Measurements from ENCODE around the gene CEP43. TPM values are rescaled to one million over a fixed set of nuclear protein-coding genes. Genes with fewer than 3 reads are reported as not detected.

CEP43 gene
- total and polyA plus RNA-seq, 9 donors, result 9.4 to 21.5 (median 14.2) TPM

DNA sequence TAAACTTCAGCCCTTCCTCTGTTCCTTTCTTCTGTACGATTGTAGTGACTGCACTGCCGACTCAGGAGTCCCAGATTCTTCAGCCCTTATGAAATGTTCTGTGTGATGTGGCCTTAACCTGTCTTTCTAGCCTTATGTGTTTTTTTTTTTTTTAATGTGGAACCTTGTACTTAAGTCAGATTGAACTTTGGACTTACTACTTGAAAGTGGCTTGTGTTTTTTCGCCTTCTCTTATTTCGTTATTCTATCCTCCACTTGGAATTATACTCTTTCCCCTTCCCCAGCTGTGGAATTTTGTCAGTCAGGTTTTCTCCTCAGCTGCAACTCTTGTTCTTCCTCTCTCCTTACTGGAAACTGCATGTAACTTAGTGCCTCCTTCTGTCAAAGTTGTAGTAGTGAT, 8.8 kb downstream of the CEP43 start:
- Histone ChIP-seq H3K36me3 (ENCODE audit: control insufficient read depth, insufficient read depth, low read length) (peaks cover 27% of the 10 kb centered on the region), H3K27me3 (ENCODE audit: control insufficient read depth, insufficient read depth, low read length) (no peaks in the 10 kb centered on the region), H3K27ac (ENCODE audit: low read length) (no peak overlapping the region), H3K9me3 (replicated peaks; ENCODE audit: control insufficient read depth, low read depth, low read length) (no peaks in the 10 kb centered on the region), H3K4me3 (ENCODE audit: low read length) (no peak overlapping the region), H3K4me1 (ENCODE audit: control insufficient read depth, insufficient read depth, low read length) (no peaks in the 10 kb centered on the region)
- no peak for DNase-seq
- WGBS (ENCODE audit: insufficient coverage), result 79% methylated on average over 2 of the region's 4 CpGs

DNA sequence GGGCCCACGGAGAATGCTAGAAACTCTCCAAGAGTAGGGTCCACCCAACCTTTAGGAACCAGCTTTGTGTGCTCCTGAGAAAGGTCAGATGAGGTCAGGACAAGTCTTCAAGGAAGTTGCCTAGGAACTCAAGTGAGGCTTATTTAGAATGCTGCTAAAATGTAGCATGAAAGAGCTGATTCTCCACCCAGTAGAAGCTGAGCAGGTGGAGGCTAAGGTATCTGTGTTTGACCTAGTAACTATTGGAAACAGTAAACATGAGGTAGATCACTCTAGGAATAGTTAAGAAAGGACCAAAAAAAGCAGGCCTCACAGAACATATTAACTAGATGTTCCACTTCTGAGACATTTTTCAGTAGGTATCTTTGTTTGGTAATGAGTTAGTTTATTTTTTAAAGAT, 13.9 kb downstream of the CEP43 start:
- H3K9me3 ChIP-seq (replicated peaks; ENCODE audit: control insufficient read depth, low read depth, low read length), result no peaks in the 10 kb centered on the region
- peaks cover 21% of the 10 kb centered on the region for H3K36me3 ChIP-seq (ENCODE audit: control insufficient read depth, insufficient read depth, low read length)
- H3K27ac ChIP-seq (ENCODE audit: low read length), result no peak overlapping the region
- WGBS (ENCODE audit: insufficient coverage), result no CpG with 5 or more reads among the region's 1 CpG
- DNase-seq, result no peak
- H3K4me3 ChIP-seq (ENCODE audit: low read length), result no peak overlapping the region
- H3K4me1 ChIP-seq (ENCODE audit: control insufficient read depth, insufficient read depth, low read length), result no peaks in the 10 kb centered on the region
- no peaks in the 10 kb centered on the region for H3K27me3 ChIP-seq (ENCODE audit: control insufficient read depth, insufficient read depth, low read length)

DNA sequence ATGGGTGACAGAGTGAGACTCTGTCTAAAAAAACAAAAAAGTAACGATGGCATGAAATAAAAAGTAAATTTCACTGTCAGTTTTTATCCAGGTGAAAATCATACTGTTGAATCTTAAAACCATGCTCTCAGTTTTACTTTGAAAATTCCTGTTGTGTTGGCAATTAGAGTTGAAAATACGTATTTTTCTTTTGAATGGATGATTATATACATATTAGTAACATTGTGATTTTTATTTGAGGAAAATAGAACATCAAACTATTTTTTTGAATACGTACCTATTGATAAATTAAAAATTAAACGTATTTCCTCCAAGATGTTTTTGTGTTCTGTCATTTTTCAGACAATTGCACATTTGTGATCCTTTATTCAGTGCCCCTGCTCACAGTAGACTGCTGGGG, 14.7 kb downstream of the CEP43 start:
- H3K9me3 ChIP-seq (replicated peaks; ENCODE audit: control insufficient read depth, low read depth, low read length), result no peaks in the 10 kb centered on the region
- no peak overlapping the region for H3K27ac ChIP-seq (ENCODE audit: low read length)
- no CpG with 5 or more reads among the region's 4 CpGs for WGBS (ENCODE audit: insufficient coverage)
- H3K4me3 ChIP-seq (ENCODE audit: low read length), result no peak overlapping the region
- no peaks in the 10 kb centered on the region for H3K27me3 ChIP-seq (ENCODE audit: control insufficient read depth, insufficient read depth, low read length)
- H3K4me1 ChIP-seq (ENCODE audit: control insufficient read depth, insufficient read depth, low read length), result no peaks in the 10 kb centered on the region
- peaks cover 19% of the 10 kb centered on the region for H3K36me3 ChIP-seq (ENCODE audit: control insufficient read depth, insufficient read depth, low read length)
- DNase-seq, result no peak

DNA sequence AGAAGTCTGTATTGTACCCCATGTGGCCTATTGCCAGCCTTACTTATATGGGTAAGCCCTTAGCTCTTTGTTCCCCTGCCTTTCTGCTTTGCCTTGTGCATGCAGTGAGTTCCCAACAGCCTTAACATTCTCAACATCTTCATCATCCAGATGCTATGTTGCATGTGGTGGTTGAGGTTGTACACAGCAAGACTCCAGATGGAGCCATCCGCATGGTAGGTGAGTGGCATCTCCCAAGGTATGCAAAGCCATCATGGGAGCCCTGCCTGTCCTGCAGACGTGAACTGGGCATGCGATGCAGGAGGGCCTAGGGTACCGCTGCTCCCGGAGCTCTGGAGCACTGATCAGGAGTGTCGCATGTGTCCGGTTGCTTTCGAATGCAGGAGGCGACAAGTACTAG, 16.1 kb downstream of the CEP43 start:
- Histone ChIP-seq H3K4me1 (ENCODE audit: control insufficient read depth, insufficient read depth, low read length) (no peaks in the 10 kb centered on the region), H3K27me3 (ENCODE audit: control insufficient read depth, insufficient read depth, low read length) (no peaks in the 10 kb centered on the region), H3K4me3 (ENCODE audit: low read length) (no peak overlapping the region), H3K36me3 (ENCODE audit: control insufficient read depth, insufficient read depth, low read length) (peaks cover 21% of the 10 kb centered on the region), H3K27ac (ENCODE audit: low read length) (no peak overlapping the region), H3K9me3 (replicated peaks; ENCODE audit: control insufficient read depth, low read depth, low read length) (no peaks in the 10 kb centered on the region)
- 98% methylated on average over 5 of the region's 9 CpGs for WGBS (ENCODE audit: insufficient coverage)
- DNase-seq, result no peak

DNA sequence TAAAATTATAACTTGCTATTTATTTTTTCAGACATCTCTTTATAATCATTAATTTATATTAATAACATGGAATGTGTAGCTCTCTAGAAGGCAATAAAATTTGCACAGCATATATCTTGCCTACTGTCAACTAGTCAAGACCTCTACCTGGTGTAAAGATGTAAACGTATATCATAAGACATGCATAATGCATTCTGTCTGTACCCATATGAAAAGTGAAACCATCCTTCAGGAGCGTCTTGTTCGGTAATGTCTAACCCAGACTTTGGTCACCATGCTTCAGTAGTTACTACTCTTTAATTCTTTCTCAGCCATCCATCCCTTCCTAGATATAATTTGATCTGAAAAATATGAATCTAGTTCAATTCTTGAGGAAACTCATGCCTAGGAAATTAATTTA, 21.0 kb downstream of the CEP43 start:
- H3K4me3 ChIP-seq (ENCODE audit: low read length), result no peak overlapping the region
- H3K27me3 ChIP-seq (ENCODE audit: control insufficient read depth, insufficient read depth, low read length), result no peaks in the 10 kb centered on the region
- no peaks in the 10 kb centered on the region for H3K4me1 ChIP-seq (ENCODE audit: control insufficient read depth, insufficient read depth, low read length)
- H3K36me3 ChIP-seq (ENCODE audit: control insufficient read depth, insufficient read depth, low read length), result peaks cover 35% of the 10 kb centered on the region
- no peaks in the 10 kb centered on the region for H3K9me3 ChIP-seq (replicated peaks; ENCODE audit: control insufficient read depth, low read depth, low read length)
- no peak for DNase-seq
- H3K27ac ChIP-seq (ENCODE audit: low read length), result no peak overlapping the region
- no CpG with 5 or more reads among the region's 3 CpGs for WGBS (ENCODE audit: insufficient coverage)

DNA sequence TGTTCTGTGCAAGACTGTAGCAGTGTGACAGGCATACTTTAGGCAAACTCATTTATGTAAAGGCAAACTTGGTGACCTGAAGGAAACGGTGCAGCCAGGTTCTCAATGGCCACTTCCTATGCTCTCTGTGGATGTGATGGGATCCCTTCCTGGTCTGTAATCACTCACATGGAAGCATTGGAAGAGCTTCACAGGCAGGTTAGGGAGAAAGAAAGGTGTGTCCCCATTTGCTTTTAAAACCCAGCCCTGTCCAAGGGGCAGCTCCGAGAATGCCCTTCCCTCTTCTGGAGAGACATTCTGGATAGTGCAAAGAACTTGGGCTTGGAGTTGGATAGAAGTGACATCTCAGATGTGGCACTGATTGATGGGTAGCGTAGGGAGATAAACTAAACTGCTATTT, 28.1 kb downstream of the CEP43 start:
- WGBS (ENCODE audit: insufficient coverage), result 83% methylated on average over 2 of the region's 3 CpGs
- H3K4me3 ChIP-seq (ENCODE audit: low read length), result no peak overlapping the region
- H3K27me3 ChIP-seq (ENCODE audit: control insufficient read depth, insufficient read depth, low read length), result no peaks in the 10 kb centered on the region
- H3K36me3 ChIP-seq (ENCODE audit: control insufficient read depth, insufficient read depth, low read length), result peaks cover 75% of the 10 kb centered on the region
- H3K9me3 ChIP-seq (replicated peaks; ENCODE audit: control insufficient read depth, low read depth, low read length), result no peaks in the 10 kb centered on the region
- no peaks in the 10 kb centered on the region for H3K4me1 ChIP-seq (ENCODE audit: control insufficient read depth, insufficient read depth, low read length)
- no peak overlapping the region for H3K27ac ChIP-seq (ENCODE audit: low read length)
- no peak for DNase-seq

DNA sequence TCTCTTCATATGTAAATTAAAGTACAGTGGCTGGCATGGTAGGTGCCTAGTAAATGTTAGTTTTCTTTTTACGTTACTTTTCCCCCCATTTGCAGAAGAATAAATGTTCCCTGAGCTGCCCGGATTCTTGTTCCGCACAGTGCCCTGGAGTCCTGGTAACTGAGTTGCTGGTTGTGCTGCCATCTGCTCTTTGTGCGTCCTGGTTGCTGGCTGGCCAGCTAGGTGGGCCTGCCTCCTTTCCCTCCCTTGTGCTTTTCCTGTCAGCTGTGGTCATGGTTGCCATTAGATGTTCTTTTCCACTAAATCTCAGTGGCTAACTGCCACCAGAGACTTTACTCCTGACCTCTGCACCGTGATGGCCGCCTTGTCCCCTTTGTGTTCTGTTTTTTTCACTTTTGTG, 28.6 kb downstream of the CEP43 start:
- H3K36me3 ChIP-seq (ENCODE audit: control insufficient read depth, insufficient read depth, low read length), result peaks cover 72% of the 10 kb centered on the region
- 79% methylated on average over 4 of the region's 6 CpGs for WGBS (ENCODE audit: insufficient coverage)
- DNase-seq, result no peak

DNA sequence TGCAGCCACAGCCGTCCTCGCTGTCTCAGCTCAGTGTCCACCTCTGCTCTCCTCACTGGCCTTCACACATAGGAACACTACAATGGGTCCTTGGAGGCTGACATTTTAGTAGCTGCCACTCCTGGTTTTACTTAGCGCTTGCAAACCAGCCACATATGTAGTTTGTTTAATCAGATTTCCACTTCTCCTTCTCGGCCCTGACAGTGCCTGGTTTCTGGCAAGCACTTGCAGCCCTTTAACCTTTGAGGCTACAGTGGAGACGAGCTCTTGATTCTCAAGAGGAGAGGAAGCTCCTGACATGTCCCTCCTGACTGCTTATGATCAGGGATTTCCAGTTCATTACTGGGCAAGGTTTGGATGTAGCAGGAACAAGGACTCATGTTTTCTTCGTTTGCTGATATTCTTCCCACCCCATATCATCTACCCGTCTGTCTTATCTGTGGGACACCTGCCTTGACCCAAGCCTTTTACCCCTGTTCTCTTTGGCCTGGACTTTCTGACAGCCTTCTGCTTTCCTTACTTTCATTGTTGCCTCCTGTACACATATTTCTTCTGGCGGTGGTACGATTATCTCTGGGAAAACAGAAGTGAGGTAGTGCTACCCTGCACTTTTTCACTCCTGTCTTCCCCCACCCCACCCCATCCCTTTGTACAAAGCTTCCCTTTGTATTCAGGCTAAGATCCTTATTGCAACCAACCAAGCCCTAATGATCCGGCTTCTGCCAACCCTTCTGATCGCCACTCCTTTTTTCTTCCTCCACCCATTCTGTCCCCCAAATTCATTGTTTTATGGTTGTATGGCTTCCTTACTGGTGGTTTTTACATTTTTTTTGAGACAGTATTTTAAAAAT, 31.2 kb downstream of the CEP43 start:
- WGBS (ENCODE audit: insufficient coverage), result 67% methylated on average over 2 of the region's 11 CpGs
- Histone ChIP-seq H3K4me3 (ENCODE audit: low read length) (no peak overlapping the region), H3K27me3 (ENCODE audit: control insufficient read depth, insufficient read depth, low read length) (no peaks in the 10 kb centered on the region), H3K27ac (ENCODE audit: low read length) (no peak overlapping the region), H3K4me1 (ENCODE audit: control insufficient read depth, insufficient read depth, low read length) (no peaks in the 10 kb centered on the region), H3K9me3 (replicated peaks; ENCODE audit: control insufficient read depth, low read depth, low read length) (no peaks in the 10 kb centered on the region), H3K36me3 (ENCODE audit: control insufficient read depth, insufficient read depth, low read length) (peaks cover 62% of the 10 kb centered on the region)
- peak; percentile 14 for DNase-seq

More for the DNA sequence above, 28.6 kb downstream of the CEP43 start:
- Histone ChIP-seq H3K27ac (ENCODE audit: low read length) (no peak overlapping the region), H3K9me3 (replicated peaks; ENCODE audit: control insufficient read depth, low read depth, low read length) (no peaks in the 10 kb centered on the region), H3K4me1 (ENCODE audit: control insufficient read depth, insufficient read depth, low read length) (no peaks in the 10 kb centered on the region), H3K27me3 (ENCODE audit: control insufficient read depth, insufficient read depth, low read length) (no peaks in the 10 kb centered on the region), H3K4me3 (ENCODE audit: low read length) (no peak overlapping the region)

DNA sequence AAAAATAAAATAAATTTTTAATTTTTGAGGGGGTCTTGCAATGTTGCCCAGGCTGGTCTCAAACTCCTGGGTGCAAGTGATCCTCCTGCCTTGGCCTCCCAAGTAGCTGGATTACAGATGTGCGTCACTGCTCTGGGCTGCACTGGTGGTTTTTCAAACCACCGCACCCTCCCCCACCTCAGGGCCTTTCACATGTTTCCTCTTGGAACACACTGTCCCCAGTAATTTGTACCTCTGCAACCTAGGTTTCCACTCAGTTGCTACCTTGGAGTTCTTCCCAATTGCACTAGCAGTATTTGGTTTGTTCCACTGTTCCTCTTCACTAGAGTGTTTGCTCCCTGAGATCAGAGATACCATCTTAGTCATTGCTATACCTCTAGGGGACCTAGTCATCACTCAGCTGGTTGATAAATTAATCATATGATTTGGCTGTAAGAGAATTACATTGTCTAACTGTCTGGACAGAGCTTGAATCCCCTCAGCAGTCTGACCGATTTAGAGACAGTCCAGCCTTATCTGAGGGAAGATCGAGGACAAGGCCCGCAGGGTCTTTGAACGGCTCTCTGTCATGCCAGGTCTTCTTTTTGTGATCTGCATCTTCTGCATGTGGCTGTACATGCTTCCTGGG, 32.0 kb downstream of the CEP43 start:
- no peak for DNase-seq
- Histone ChIP-seq H3K27me3 (ENCODE audit: control insufficient read depth, insufficient read depth, low read length) (no peaks in the 10 kb centered on the region), H3K9me3 (replicated peaks; ENCODE audit: control insufficient read depth, low read depth, low read length) (no peaks in the 10 kb centered on the region), H3K4me3 (ENCODE audit: low read length) (no peak overlapping the region), H3K4me1 (ENCODE audit: control insufficient read depth, insufficient read depth, low read length) (no peaks in the 10 kb centered on the region), H3K36me3 (ENCODE audit: control insufficient read depth, insufficient read depth, low read length) (peaks cover 65% of the 10 kb centered on the region), H3K27ac (ENCODE audit: low read length) (no peak overlapping the region)
- 96% methylated on average over 6 of the region's 6 CpGs for WGBS (ENCODE audit: insufficient coverage)

DNA sequence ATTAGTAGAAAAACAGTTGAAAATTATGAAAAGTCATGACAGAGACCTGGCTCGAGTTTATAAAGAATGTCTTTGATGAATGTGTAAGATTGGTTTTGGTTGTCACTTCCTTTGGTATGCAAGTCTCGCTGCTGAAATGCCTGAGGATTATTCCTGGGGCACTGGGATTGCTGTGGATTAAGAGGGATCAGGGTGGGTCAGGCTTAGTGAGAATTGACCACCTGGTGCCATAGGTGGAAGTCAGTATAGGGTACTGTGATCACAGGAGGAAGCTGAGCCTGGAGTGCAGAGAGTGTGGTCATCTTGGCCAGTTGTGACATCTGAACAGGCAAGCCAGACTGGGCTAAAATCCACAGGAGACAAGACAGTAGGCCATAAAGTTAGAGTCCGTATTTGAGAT, 34.9 kb downstream of the CEP43 start:
- no peaks in the 10 kb centered on the region for H3K4me1 ChIP-seq (ENCODE audit: control insufficient read depth, insufficient read depth, low read length)
- H3K27me3 ChIP-seq (ENCODE audit: control insufficient read depth, insufficient read depth, low read length), result no peaks in the 10 kb centered on the region
- peaks cover 49% of the 10 kb centered on the region for H3K36me3 ChIP-seq (ENCODE audit: control insufficient read depth, insufficient read depth, low read length)
- 91% methylated on average over 3 of the region's 3 CpGs for WGBS (ENCODE audit: insufficient coverage)
- H3K4me3 ChIP-seq (ENCODE audit: low read length), result no peak overlapping the region
- no peak overlapping the region for H3K27ac ChIP-seq (ENCODE audit: low read length)
- H3K9me3 ChIP-seq (replicated peaks; ENCODE audit: control insufficient read depth, low read depth, low read length), result no peaks in the 10 kb centered on the region
- DNase-seq, result no peak

Measured in muscle of leg (tissue), 11 donors.